Gastroesophageal sphincter (tissue), 3 donors: Measurements from ENCODE around the gene RPLP1.

ENCODE experiments used
- CTCF ChIP-seq, 4 experiments: fragments of 200-600 bp in 2 of 4; fragments of 450-650 bp in 2 of 4; sonication (generic) in 1 of 4; IDR thresholded peaks; one replicate each; pipeline ENCODE4 v1.5.1; 2017 to 2019; ENCODE audit warnings: antibody characterized with exemption in 4 of 4, mild to moderate bottlenecking in 2 of 4, moderate library complexity in 2 of 4
- POLR2AphosphoS5 ChIP-seq: sonication (generic); formaldehyde crosslinking; IDR thresholded peaks from one replicate; pipeline ENCODE4 v1.6.1; 2017; ENCODE audit warnings: antibody characterized with exemption

DNA sequence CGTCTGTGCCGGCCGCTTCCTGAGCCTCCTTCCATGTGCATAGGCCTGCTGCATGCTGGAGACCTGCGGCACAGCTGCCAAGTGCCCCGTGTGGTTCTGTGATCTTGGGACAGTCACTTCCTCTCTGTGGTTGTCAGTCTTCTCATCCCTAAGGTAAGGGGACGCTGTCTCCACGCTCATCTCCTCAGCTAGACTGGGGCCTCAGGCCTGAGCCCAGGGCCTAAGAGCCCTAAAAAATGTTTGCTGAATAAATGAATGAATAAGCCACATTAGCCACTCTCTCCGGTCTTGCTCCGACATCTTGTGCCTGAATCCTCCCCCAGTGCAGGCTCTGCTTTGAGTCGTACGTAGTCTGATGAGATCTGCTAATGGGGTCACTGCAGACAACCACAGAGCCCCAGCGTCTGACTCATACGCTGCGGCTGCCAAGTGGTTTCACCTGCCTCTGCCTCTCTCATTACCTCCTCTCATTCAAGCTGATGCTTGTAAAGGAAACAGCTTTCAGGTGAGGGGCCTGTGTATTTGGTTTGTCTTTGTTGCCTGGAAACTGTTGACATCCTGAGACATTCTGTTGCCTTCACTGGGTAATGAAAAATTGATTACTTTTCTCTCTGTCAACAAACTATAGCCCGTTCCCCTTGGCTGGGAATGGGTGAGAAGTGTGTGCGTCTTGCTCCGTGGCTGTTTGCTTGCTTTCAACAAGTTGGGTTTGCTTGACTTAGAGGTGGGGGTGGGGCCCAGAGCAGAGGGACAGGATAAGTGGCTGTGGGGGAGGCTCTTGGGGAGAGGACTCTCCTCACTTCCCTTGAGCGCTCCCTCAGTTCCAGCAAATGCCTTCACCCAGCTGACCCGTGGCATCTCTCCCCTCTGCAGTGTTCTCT lies 15.9 kb downstream of the RPLP1 start:
- no peak for TF ChIP-seq CTCF (IDR thresholded peaks at IDR 0.05)
- no peak for TF ChIP-seq POLR2AphosphoS5
